Activated naive CD4-positive, alpha-beta T cell treated with anti-CD3 and anti-CD28 coated beads, Interleukin-2, amount 10 ng/mL, durations not matched to agents 7 days and 5 days (primary cell): ENCODE data around the gene ST8SIA2.

Experiments
- CTCF ChIA-PET: fragments of 350-600 bp; sonication (Branson Sonifier 250); formaldehyde crosslinking; loops from one replicate; lab custom pipeline; 2021; ENCODE audit warnings: antibody characterized with exemption; lab: Charles Lee
- DNase-seq: peaks from one replicate; pipeline ENCODE4 v3.0.0-alpha.2; 2020
- H3K27ac Mint-ChIP-seq: one replicate; pipeline ENCODE4 v1.8.0; 2021; ENCODE audit warnings: mild to moderate bottlenecking, moderate library complexity, mixed read lengths
- H3K27me3 Mint-ChIP-seq: one replicate; pipeline ENCODE4 v1.8.0; 2021; ENCODE audit warnings: mild to moderate bottlenecking, mixed read lengths
- H3K36me3 Mint-ChIP-seq: one replicate; pipeline ENCODE4 v1.8.0; 2021; ENCODE audit warnings: mixed read lengths
- H3K4me1 Mint-ChIP-seq: one replicate; pipeline ENCODE4 v1.8.0; 2021; ENCODE audit warnings: mixed read lengths
- H3K4me3 Mint-ChIP-seq: one replicate; pipeline ENCODE4 v1.8.0; 2021; ENCODE audit warnings: mild to moderate bottlenecking, moderate library complexity, mixed read lengths
- H3K9me3 Mint-ChIP-seq: one replicate; pipeline ENCODE4 v1.8.0; 2021; ENCODE audit warnings: mixed read lengths

The ST8SIA2 gene

DNA sequence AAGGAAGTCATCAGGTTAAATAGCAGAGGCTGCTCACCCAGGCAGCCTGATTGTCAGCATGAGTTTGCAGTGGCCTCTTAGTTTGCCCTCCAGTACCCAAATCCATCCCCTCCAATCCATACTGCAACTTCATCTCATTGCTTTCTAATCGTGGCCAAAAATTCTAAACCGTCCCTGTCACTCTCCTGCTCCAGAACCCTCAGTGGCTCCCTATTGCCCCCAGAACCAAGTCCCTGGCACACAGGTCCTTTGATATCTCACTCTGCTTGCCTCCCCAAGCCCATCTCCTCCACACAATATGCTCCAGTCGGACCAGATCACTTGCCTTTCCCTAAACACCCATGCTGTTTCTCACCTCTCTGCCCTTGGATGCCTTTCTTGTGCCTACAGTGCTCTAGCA lies 49.7 kb downstream of the ST8SIA2 start:
- Mint-ChIP-seq H3K4me1 (no peaks in the 10 kb centered on the region), H3K27me3 (peaks cover 4% of the 10 kb centered on the region), H3K27ac (no peak overlapping the region), H3K9me3 (no peaks in the 10 kb centered on the region), H3K4me3 (no peak overlapping the region), H3K36me3 (no peaks in the 10 kb centered on the region)
- CTCF ChIA-PET: no interaction called here
- no peak for DNase-seq

DNA sequence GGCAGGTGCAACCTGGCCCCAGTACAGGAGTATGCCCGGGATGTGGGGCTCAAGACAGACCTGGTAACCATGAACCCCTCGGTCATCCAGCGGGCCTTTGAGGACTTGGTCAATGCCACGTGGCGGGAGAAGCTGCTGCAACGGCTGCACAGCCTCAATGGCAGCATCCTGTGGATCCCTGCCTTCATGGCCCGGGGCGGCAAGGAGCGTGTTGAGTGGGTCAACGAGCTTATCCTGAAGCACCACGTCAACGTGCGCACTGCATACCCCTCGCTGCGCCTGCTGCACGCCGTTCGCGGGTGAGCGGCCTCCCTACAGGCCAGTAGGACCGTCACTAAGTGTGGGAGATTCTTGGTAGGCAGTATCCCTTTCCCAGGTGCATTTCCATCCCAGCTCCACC lies 51.0 kb downstream of the ST8SIA2 start:
- H3K27ac Mint-ChIP-seq: no peak overlapping the region
- no peaks in the 10 kb centered on the region for H3K4me1 Mint-ChIP-seq
- peaks cover 5% of the 10 kb centered on the region for H3K27me3 Mint-ChIP-seq
- CTCF ChIA-PET: no interaction called here
- DNase-seq: no peak
- H3K4me3 Mint-ChIP-seq: no peak overlapping the region
- H3K36me3 Mint-ChIP-seq: no peaks in the 10 kb centered on the region
- no peaks in the 10 kb centered on the region for H3K9me3 Mint-ChIP-seq

GRCh38 chr15:92448370-92448769 lies 54.7 kb downstream of the ST8SIA2 start:
- H3K9me3 Mint-ChIP-seq: no peaks in the 10 kb centered on the region
- no peak for DNase-seq
- H3K4me3 Mint-ChIP-seq: no peak overlapping the region
- no peak overlapping the region for H3K27ac Mint-ChIP-seq
- H3K4me1 Mint-ChIP-seq: no peaks in the 10 kb centered on the region
- no peaks in the 10 kb centered on the region for H3K36me3 Mint-ChIP-seq
- H3K27me3 Mint-ChIP-seq: peaks cover 10% of the 10 kb centered on the region
- CTCF ChIA-PET: no interaction called here

DNA sequence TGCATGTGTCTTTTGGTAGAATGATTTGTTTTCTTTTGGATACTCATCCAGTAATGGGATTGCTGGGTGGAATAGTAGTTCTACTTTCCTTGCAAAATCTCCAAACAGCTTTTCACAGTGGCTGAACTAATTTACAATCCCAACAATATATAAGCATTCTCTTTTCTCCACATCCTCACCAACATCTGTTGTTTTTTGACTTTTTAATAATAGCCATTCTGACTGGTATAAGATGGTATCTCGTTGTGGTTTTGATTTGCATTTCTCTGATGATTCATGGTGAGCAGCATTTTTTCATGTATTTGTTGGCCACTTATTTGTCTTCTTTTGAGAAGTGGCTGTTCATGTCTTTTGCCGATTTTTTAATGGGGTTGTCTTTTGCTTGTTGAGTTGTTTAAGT lies 55.8 kb downstream of the ST8SIA2 start:
- CTCF ChIA-PET: no interaction called here
- Mint-ChIP-seq H3K4me3 (no peak overlapping the region), H3K9me3 (no peaks in the 10 kb centered on the region), H3K4me1 (no peaks in the 10 kb centered on the region), H3K27me3 (peaks cover 13% of the 10 kb centered on the region), H3K36me3 (no peaks in the 10 kb centered on the region), H3K27ac (no peak overlapping the region)
- no peak for DNase-seq

- H3K36me3 Mint-ChIP-seq: no peaks in the 10 kb centered on the region
- H3K27me3 Mint-ChIP-seq: peaks cover 13% of the 10 kb centered on the region
- no peak overlapping the region for H3K27ac Mint-ChIP-seq
- H3K4me1 Mint-ChIP-seq: no peaks in the 10 kb centered on the region
- CTCF ChIA-PET: no interaction called here
- DNase-seq: no peak
- H3K4me3 Mint-ChIP-seq: no peak overlapping the region
- no peaks in the 10 kb centered on the region for H3K9me3 Mint-ChIP-seq
These were observed 57.6 kb downstream of the ST8SIA2 start for GRCh38 chr15:92451225-92451825.

- Mint-ChIP-seq H3K4me3 (no peak overlapping the region), H3K4me1 (no peaks in the 10 kb centered on the region), H3K27ac (no peak overlapping the region), H3K27me3 (peaks cover 13% of the 10 kb centered on the region), H3K36me3 (no peaks in the 10 kb centered on the region), H3K9me3 (no peaks in the 10 kb centered on the region)
- no peak for DNase-seq
- CTCF ChIA-PET: no interaction called here
These were observed 58.5 kb downstream of the ST8SIA2 start for GRCh38 chr15:92452143-92452542.

- DNase-seq: no peak
- H3K27ac Mint-ChIP-seq: no peak overlapping the region
- H3K9me3 Mint-ChIP-seq: no peaks in the 10 kb centered on the region
- H3K27me3 Mint-ChIP-seq: peaks cover 8% of the 10 kb centered on the region
- no peaks in the 10 kb centered on the region for H3K36me3 Mint-ChIP-seq
- no peak overlapping the region for H3K4me3 Mint-ChIP-seq
- H3K4me1 Mint-ChIP-seq: no peaks in the 10 kb centered on the region
- CTCF ChIA-PET: no interaction called here
These were observed 59.9 kb downstream of the ST8SIA2 start for GRCh38 chr15:92453607-92454006.

DNA sequence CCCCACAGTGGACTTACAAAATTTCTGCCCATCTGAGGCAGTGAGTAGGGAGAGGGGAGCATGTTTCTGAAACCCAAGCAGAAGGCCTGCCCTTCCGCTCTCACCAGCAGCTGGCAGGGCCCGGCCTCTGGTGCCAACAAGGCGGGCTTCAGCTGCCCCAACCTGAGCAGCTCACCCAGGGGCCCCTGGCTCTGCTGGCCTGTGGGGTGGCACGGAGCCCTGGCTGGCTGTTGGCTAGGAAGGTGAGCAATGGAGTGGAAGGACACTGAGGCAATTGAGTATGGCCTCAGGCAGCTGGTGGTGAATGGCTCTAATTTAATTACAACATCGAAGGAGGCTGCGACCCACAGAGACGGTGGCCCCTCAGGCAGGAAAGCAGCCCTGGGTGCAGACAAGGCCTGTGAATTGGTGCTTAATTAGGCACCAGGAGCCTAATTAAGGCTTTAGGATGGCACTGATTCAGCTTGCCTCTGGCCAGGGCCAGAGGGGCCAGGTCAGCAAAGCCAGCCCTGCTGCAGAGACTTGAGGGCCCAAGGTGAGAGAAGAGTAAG lies 60.9 kb downstream of the ST8SIA2 start:
- no peaks in the 10 kb centered on the region for H3K36me3 Mint-ChIP-seq
- H3K27ac Mint-ChIP-seq: no peak overlapping the region
- H3K4me1 Mint-ChIP-seq: no peaks in the 10 kb centered on the region
- CTCF ChIA-PET: no interaction called here
- no peak overlapping the region for H3K4me3 Mint-ChIP-seq
- peaks cover 8% of the 10 kb centered on the region for H3K27me3 Mint-ChIP-seq
- no peaks in the 10 kb centered on the region for H3K9me3 Mint-ChIP-seq
- no peak for DNase-seq

DNA sequence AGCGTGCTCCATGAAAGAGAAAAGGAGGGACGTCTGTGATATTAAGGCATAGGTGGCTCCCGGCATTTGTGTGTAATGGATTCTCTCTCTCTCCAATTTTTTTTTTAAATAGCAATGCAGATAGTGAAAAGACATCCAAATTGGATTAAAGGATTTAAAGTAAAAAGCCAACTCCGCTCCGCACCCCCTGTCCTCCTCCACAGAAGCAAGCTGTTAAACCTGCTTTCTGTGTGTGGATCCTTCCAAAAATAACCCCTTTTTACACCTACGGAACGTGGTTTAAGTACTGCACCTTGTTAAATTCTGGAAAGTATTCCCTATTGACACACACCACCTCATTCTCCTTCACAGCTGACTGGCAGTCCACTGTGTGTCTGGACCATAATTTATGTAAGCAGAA lies 61.6 kb downstream of the ST8SIA2 start:
- DNase-seq: no peak
- Mint-ChIP-seq H3K27me3 (peaks cover 6% of the 10 kb centered on the region), H3K27ac (no peak overlapping the region), H3K36me3 (no peaks in the 10 kb centered on the region), H3K4me3 (no peak overlapping the region), H3K9me3 (no peaks in the 10 kb centered on the region), H3K4me1 (no peaks in the 10 kb centered on the region)
- CTCF ChIA-PET: no interaction called here

- no peak for DNase-seq
- Mint-ChIP-seq H3K36me3 (no peaks in the 10 kb centered on the region), H3K27ac (no peak overlapping the region), H3K9me3 (no peaks in the 10 kb centered on the region), H3K27me3 (peaks cover 3% of the 10 kb centered on the region), H3K4me3 (no peak overlapping the region), H3K4me1 (no peaks in the 10 kb centered on the region)
- CTCF ChIA-PET: no interaction called here
These were observed 63.9 kb downstream of the ST8SIA2 start for GRCh38 chr15:92457471-92458041.

- Mint-ChIP-seq H3K36me3 (no peaks in the 10 kb centered on the region), H3K4me1 (no peaks in the 10 kb centered on the region), H3K9me3 (no peaks in the 10 kb centered on the region), H3K4me3 (no peak overlapping the region), H3K27me3 (peaks cover 5% of the 10 kb centered on the region), H3K27ac (no peak overlapping the region)
- CTCF ChIA-PET: interaction anchor here (0.6 kb wide), 1 partner anchor 33 kb away, joined by 3 read pairs; no protein-coding TSS in a partner anchor
- DNase-seq: no peak
These were observed 66.3 kb downstream of the ST8SIA2 start for GRCh38 chr15:92460023-92460422.

- no peak for DNase-seq
- Mint-ChIP-seq H3K36me3 (no peaks in the 10 kb centered on the region), H3K4me3 (no peak overlapping the region), H3K9me3 (no peaks in the 10 kb centered on the region), H3K27ac (no peak overlapping the region), H3K4me1 (no peaks in the 10 kb centered on the region), H3K27me3 (peaks cover 10% of the 10 kb centered on the region)
- CTCF ChIA-PET: no interaction called here
These were observed 68.9 kb downstream of the ST8SIA2 start for GRCh38 chr15:92462424-92463125.

DNA sequence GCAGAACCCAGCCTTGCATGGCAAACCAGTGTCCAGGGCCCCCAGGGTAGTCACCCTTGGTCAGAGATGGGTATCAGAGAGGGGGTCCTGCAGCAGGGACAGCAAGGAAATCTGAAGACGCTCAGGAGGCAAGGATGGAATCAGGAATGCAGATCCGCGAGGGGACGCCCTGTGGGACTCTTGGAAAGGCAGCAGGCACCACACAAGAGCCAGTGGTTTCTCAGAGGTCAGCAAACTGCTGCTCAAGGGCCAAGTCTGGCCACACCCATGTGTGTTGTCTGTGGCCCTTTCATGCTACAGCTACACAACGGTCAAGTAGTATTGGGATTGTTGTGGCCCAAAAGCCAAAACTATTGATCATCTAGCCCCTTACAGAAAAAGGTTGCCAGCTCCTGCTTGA lies 69.7 kb downstream of the ST8SIA2 start:
- Mint-ChIP-seq H3K4me3 (no peak overlapping the region), H3K36me3 (no peaks in the 10 kb centered on the region), H3K9me3 (no peaks in the 10 kb centered on the region), H3K27ac (no peak overlapping the region), H3K4me1 (no peaks in the 10 kb centered on the region), H3K27me3 (peaks cover 10% of the 10 kb centered on the region)
- CTCF ChIA-PET: no interaction called here
- DNase-seq: no peak

DNA sequence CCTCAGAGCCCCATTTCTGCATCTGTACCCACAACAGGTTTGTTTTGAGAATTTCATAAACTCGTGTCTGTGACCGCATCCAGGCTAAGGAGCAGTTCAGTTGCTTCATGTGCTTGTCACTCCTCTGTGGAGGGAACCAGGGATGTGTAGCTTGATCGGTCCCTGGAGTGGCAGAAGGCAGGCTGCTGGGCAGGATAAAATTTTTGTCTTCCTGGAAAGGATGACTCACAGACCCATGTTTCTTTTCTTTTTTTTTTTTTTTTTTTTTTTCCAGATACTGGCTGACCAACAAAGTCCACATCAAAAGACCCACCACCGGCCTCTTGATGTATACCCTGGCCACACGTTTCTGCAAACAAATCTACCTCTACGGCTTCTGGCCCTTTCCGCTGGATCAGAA lies 70.1 kb downstream of the ST8SIA2 start:
- CTCF ChIA-PET: no interaction called here
- H3K27me3 Mint-ChIP-seq: peaks cover 10% of the 10 kb centered on the region
- no peak for DNase-seq
- no peaks in the 10 kb centered on the region for H3K9me3 Mint-ChIP-seq
- H3K27ac Mint-ChIP-seq: no peak overlapping the region
- no peaks in the 10 kb centered on the region for H3K4me1 Mint-ChIP-seq
- H3K4me3 Mint-ChIP-seq: no peak overlapping the region
- H3K36me3 Mint-ChIP-seq: no peaks in the 10 kb centered on the region

GRCh38 chr15:92466834-92467233 lies 73.2 kb downstream of the ST8SIA2 start:
- no peak for DNase-seq
- Mint-ChIP-seq H3K27ac (no peak overlapping the region), H3K4me1 (no peaks in the 10 kb centered on the region), H3K4me3 (no peak overlapping the region), H3K36me3 (no peaks in the 10 kb centered on the region), H3K27me3 (peaks cover 18% of the 10 kb centered on the region), H3K9me3 (no peaks in the 10 kb centered on the region)
- CTCF ChIA-PET: no interaction called here
